Neuronal stem cell (in vitro differentiated cells): Measurements from ENCODE around the gene BRD1.

Source experiments
- DNase-seq: peaks from one replicate; pipeline ENCODE4 v3.0.0-alpha.2; 2013; ENCODE audit warnings: low spot score
- H2AFZ ChIP-seq: one replicate; pipeline ENCODE4 v1.6.1; 2013; ENCODE audit warnings: mild to moderate bottlenecking, low read length, inconsistent platforms
- H2AK5ac ChIP-seq: 2 replicates; pipeline ENCODE4 v1.6.1; 2013; ENCODE audit warnings: low read depth, mild to moderate bottlenecking, inconsistent platforms, low read length, moderate library complexity, mixed read lengths
- H2BK120ac ChIP-seq: 2 replicates; pipeline ENCODE4 v1.6.1; 2013; ENCODE audit warnings: low read depth, mild to moderate bottlenecking, inconsistent platforms, low read length, moderate library complexity, mixed read lengths
- H2BK12ac ChIP-seq: one replicate; pipeline ENCODE4 v1.6.1; 2013; ENCODE audit warnings: low read length, inconsistent platforms
- H2BK15ac ChIP-seq: 2 replicates; pipeline ENCODE4 v1.6.1; 2013; ENCODE audit warnings: mild to moderate bottlenecking, low read length, inconsistent platforms, mixed read lengths
- H2BK5ac ChIP-seq: one replicate; pipeline ENCODE4 v1.6.1; 2013; ENCODE audit warnings: inconsistent platforms, mild to moderate bottlenecking, low read length, moderate library complexity
- H3K14ac ChIP-seq: one replicate; pipeline ENCODE4 v1.6.1; 2013; ENCODE audit warnings: low read length, inconsistent platforms
- H3K18ac ChIP-seq: 2 replicates; pipeline ENCODE4 v1.6.1; 2013; ENCODE audit warnings: low read length, inconsistent platforms
- H3K23ac ChIP-seq: 2 replicates; pipeline ENCODE4 v1.6.1; 2013; ENCODE audit warnings: low read depth, mild to moderate bottlenecking, mixed read lengths, low read length, inconsistent platforms; ENCODE audit not compliant: poor library complexity
- H3K27ac ChIP-seq: replicated peaks from 3 replicates; pipeline ENCODE4 v1.5.1; 2013; ENCODE audit warnings: low read length, inconsistent platforms
- H3K27me3 ChIP-seq, 3 experiments: 2 replicates each; pipeline ENCODE4 v1.6.1; 2013; ENCODE audit warnings: low read length in 3 of 3, mild to moderate bottlenecking in 2 of 3, inconsistent platforms in 1 of 3, low read depth in 1 of 3, mixed read lengths in 1 of 3, moderate library complexity in 1 of 3; ENCODE audit not compliant: control insufficient read depth in 3 of 3, insufficient read depth in 3 of 3
- H3K36me3 ChIP-seq, 2 donors: replicated peaks in 1 of 2; 2 replicates each; pipeline ENCODE4 v1.6.1; 2013; ENCODE audit warnings: low read length in 2 of 2; ENCODE audit not compliant: control insufficient read depth in 2 of 2, insufficient read depth in 2 of 2
- H3K4ac ChIP-seq: 2 replicates; pipeline ENCODE4 v1.6.1; 2013; ENCODE audit warnings: inconsistent platforms, mild to moderate bottlenecking, low read length, moderate library complexity
- H3K4me1 ChIP-seq, 2 donors: 1 replicate in 1 of 2; 2 replicates in 1 of 2; pipeline ENCODE4 v1.6.1; 2013; ENCODE audit warnings: low read length in 2 of 2, low read depth in 1 of 2; ENCODE audit not compliant: control insufficient read depth in 2 of 2, insufficient read depth in 1 of 2
- H3K4me2 ChIP-seq: one replicate; pipeline ENCODE4 v1.6.1; 2013; ENCODE audit warnings: mild to moderate bottlenecking, low read length, inconsistent platforms; ENCODE audit not compliant: insufficient read depth, poor library complexity, severe bottlenecking
- H3K4me3 ChIP-seq, 2 donors: 2 replicates each; pipeline ENCODE4 v1.5.1; 2013; ENCODE audit warnings: low read length in 2 of 2, mild to moderate bottlenecking in 2 of 2, inconsistent platforms in 1 of 2, moderate library complexity in 1 of 2
- H3K79me1 ChIP-seq: one replicate; pipeline ENCODE4 v1.6.1; 2013; ENCODE audit warnings: low read depth, mild to moderate bottlenecking, inconsistent platforms, low read length, moderate library complexity
- H3K9ac ChIP-seq: one replicate; pipeline ENCODE4 v1.6.1; 2013; ENCODE audit warnings: mild to moderate bottlenecking, low read depth, low read length, inconsistent platforms; ENCODE audit not compliant: poor library complexity
- H3K9me3 ChIP-seq, 2 donors: replicated peaks in 1 of 2; 2 replicates each; pipeline versions ENCODE3 to v1.6.1; 2013; ENCODE audit warnings: low read length in 2 of 2, mild to moderate bottlenecking in 2 of 2, inconsistent platforms in 1 of 2, low read depth in 1 of 2, mixed read lengths in 1 of 2, moderate library complexity in 1 of 2; ENCODE audit not compliant: control insufficient read depth in 2 of 2, insufficient read depth in 1 of 2
- H4K8ac ChIP-seq: one replicate; pipeline ENCODE4 v1.6.1; 2013; ENCODE audit warnings: low read depth, mild to moderate bottlenecking, inconsistent platforms, low read length, moderate library complexity
- H4K91ac ChIP-seq: one replicate; pipeline ENCODE4 v1.6.1; 2013; ENCODE audit warnings: low read length, low read depth, mild to moderate bottlenecking, inconsistent platforms; ENCODE audit not compliant: poor library complexity
- WGBS, 2 donors: extraction: QIAGEN DNeasy Blood & Tissue Kit; methylation state at CpG; one replicate each; pipeline ENCODE4 v1.1.7; 2013; ENCODE audit warnings: missing lambda C conversion rate in 2 of 2, mixed read lengths in 1 of 2; ENCODE audit not compliant: insufficient read length in 2 of 2, insufficient replicate concordance in 1 of 2; ENCODE audit errors: extremely low coverage in 2 of 2; 5-methylcytosine and 5-hydroxymethylcytosine counted together

BRD1 gene

DNA sequence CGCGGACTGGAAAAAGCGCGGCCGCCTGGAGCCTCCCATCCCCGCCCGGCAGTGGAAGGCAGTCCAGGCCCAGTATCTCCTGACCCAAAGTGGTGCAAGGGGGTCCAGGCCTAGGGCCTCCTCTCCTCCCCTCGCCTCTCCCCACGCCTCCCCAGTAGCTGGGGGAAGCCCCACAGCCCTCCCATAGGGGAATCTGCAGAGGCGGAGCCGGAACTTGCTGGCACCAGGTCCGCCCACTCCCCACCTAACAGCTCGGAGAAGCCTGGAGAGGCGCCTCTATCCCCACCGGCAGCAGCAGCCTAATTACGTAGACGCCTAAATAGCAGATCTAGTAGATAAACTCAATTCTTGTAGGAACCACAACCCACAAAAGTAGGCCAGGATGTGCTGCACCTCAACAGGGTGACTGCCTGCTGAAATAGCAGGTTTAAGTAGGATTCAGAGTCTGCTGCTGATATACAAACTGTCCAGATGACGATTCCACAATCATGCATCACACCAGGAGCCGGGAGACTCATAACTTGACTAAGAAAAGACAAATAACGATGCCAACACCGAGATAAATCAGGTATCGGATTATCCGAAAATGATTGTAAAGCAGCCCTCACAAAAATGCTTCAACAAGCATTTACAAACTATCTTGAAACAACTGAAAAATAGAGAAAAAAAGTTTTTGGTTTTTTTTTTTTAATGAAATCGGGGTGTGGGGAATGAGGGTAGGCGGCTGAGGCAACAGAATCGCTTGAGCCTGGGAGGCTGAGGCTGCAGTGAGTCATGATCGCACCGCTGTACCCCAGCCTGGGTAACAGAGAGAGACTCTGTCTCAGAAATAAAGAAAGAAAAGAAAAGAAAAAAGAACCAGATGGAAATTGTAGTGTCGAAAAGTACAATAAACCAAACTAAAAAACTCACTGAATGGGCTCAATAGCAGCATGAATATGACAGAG, 11.4 kb upstream of the BRD1 start:
- Histone ChIP-seq H3K79me1 (no peaks in the 10 kb centered on the region), H2BK12ac (no peak overlapping the region), H3K27me3 (peaks cover 0 to 18% (median 0%) of the 10 kb centered on the region in 3 experiments), H2BK120ac (no peak overlapping the region), H3K14ac (no peak overlapping the region), H2BK15ac (no peak overlapping the region), H3K4me3 (no peak overlapping the region), H3K4ac (no peak overlapping the region), H2BK5ac (no peak overlapping the region), H4K91ac (no peak overlapping the region), H3K36me3 (no peaks in the 10 kb centered on the region), H3K4me1 (no peaks in the 10 kb centered on the region), H3K4me2 (no peak overlapping the region), H2AK5ac (no peak overlapping the region), H4K8ac (no peak overlapping the region), H2AFZ (peak overlapping the region; percentile 59), H3K23ac (peak overlapping the region; percentile 81), H3K27ac (peak overlapping the region; percentile 22), H3K18ac (peak overlapping the region; percentile 88), H3K9ac (no peak overlapping the region), H3K9me3 (peaks cover 4 to 5% of the 10 kb centered on the region in 2 donors)
- WGBS, 2 donors = 100% methylated on average over 1 of the region's 29 CpGs; no CpG with 5 or more reads in 1 of the 2 donors
- DNase-seq = no peak

DNA sequence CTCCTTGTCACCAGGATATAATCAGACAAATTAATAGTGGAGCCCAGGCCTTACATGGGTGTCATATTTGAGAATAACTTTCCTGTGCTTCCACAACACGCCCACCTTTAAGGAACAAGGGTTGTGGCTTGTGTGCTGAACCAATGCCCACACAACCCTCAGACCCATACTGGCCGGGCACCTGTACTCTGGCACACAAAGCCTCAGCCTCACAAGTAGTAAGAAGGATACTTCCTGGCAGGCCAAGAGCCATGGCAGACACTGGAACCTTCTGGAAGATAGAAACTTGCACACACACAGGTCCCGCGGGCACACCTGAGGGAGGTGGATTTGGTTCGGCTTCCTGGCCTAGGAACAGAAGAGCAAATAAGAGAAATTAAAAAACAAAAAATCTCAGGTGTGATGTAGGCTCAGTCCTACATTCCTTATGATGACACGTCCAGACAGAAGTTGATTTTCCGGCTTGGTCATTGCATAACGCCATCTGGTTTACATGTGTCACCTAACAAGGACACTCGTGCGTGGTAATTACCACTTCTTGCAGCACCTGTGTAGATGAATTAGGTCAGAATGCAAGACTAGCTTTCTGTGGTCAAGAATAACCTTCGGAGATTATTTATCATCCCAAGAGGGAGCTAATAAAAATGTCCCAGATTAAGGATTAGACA, 5.8 kb upstream of the BRD1 start:
- Histone ChIP-seq H2BK12ac (no peak overlapping the region), H3K9me3 (peaks cover 7 to 24% of the 10 kb centered on the region in 2 donors), H3K36me3 (no peaks in the 10 kb centered on the region), H3K79me1 (no peaks in the 10 kb centered on the region), H4K91ac (no peak overlapping the region), H2BK5ac (no peak overlapping the region), H4K8ac (no peak overlapping the region), H2BK120ac (no peak overlapping the region), H3K23ac (no peak overlapping the region), H2AFZ (no peak overlapping the region), H3K14ac (no peak overlapping the region), H2BK15ac (no peak overlapping the region), H3K18ac (no peak overlapping the region), H3K4ac (no peak overlapping the region), H2AK5ac (no peak overlapping the region), H3K4me1 (no peaks in the 10 kb centered on the region), H3K4me2 (no peak overlapping the region), H3K27ac (no peak overlapping the region), H3K27me3 (peaks cover 0 to 12% (median 0%) of the 10 kb centered on the region in 3 experiments), H3K9ac (no peak overlapping the region), H3K4me3 (no peak overlapping the region)
- WGBS, 2 donors = no CpG with 5 or more reads among the region's 11 CpGs
- no peak for DNase-seq

DNA sequence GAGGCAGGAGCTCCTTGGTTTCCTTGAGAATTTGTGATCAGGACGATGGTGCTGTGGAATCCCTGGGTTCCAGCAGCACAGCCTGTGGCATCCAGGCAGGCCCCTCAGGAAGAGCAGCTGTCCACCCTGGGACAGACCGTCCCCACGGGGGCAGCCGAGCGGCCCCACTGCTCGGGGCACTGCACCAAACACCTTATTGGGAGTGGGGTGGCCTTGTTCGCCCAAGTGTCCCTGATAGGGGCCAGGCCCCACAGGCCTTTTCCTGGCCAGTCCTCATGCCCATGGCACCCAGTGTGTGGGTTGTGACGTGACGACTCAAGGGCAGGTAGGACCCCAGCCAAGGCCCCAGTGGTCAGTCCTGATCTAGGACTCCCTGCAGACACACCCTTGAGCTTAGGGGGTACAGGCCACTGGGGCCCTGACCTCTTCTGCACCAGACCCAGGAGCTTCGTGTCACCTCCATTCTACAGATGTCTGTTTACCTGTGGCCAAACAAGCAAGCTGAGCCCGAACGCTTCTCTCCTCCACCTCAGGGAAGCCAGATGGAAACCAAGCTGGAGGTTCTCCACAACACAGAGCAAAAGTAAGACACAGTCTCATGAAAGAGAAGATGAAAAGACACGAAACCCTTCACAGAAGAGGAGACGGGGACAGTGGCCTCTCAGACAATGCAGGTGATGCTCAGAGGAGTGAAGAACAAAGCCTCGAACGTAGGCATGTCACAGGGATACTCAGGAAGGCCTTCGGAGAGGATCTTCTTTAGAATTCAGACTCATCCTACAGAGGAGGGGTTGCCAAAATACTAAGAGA, 1.6 kb upstream of the BRD1 start:
- H3K4me3 ChIP-seq = no peak overlapping the region
- H3K79me1 ChIP-seq = peaks cover 14% of the 10 kb centered on the region
- H3K27ac ChIP-seq = no peak overlapping the region
- peaks cover 0 to 4% (median 0%) of the 10 kb centered on the region in 3 experiments for H3K27me3 ChIP-seq
- no peak overlapping the region for H2BK120ac ChIP-seq
- no peak overlapping the region for H4K91ac ChIP-seq
- H2AFZ ChIP-seq = no peak overlapping the region
- no peak overlapping the region for H3K23ac ChIP-seq
- WGBS, 2 donors = no CpG with 5 or more reads among the region's 17 CpGs
- H2BK12ac ChIP-seq = no peak overlapping the region
- no peak overlapping the region for H3K9ac ChIP-seq
- H3K4me1 ChIP-seq = peaks cover 9 to 11% of the 10 kb centered on the region in 2 donors
- H3K4me2 ChIP-seq = no peak overlapping the region
- no peak overlapping the region for H2BK5ac ChIP-seq
- no peak overlapping the region for H3K18ac ChIP-seq
- no peak for DNase-seq
- H3K4ac ChIP-seq = no peak overlapping the region
- H2AK5ac ChIP-seq = peak overlapping the region; percentile 93
- no peak overlapping the region for H2BK15ac ChIP-seq
- peaks cover 1 to 21% of the 10 kb centered on the region in 2 donors for H3K9me3 ChIP-seq
- no peak overlapping the region for H4K8ac ChIP-seq
- peaks cover 10 to 17% of the 10 kb centered on the region in 2 donors for H3K36me3 ChIP-seq
- H3K14ac ChIP-seq = no peak overlapping the region
